Measurements from ENCODE around the gene NTRK2.
"Not testable (repeated sequence)": the region's sequence is repeated elsewhere in the genome, so short reads cannot be mapped to it uniquely, and the experiment has no call there.

Gene NTRK2

GRCh38 chr9:85062385-85063022, 393.0 kb downstream of the NTRK2 start:
- no peak for ATAC-seq
- no peaks in the 10 kb centered on the region for H3K36me3 Mint-ChIP-seq
- H3K4me3 Mint-ChIP-seq, result no peak overlapping the region
- no peak overlapping the region for H3K27ac Mint-ChIP-seq
- no peaks in the 10 kb centered on the region for H3K4me1 Mint-ChIP-seq
- no peaks in the 10 kb centered on the region for H3K9me3 Mint-ChIP-seq
- H3K27me3 Mint-ChIP-seq, result no peaks in the 10 kb centered on the region

GRCh38 chr9:85064811-85065371, 395.4 kb downstream of the NTRK2 start:
- no peak overlapping the region for H3K4me3 Mint-ChIP-seq
- no peak for ATAC-seq
- no peak overlapping the region for H3K27ac Mint-ChIP-seq
- no peaks in the 10 kb centered on the region for H3K36me3 Mint-ChIP-seq
- H3K27me3 Mint-ChIP-seq, result no peaks in the 10 kb centered on the region
- H3K9me3 Mint-ChIP-seq, result peaks cover 5% of the 10 kb centered on the region
- peaks cover 5% of the 10 kb centered on the region for H3K4me1 Mint-ChIP-seq

- no peaks in the 10 kb centered on the region for H3K36me3 Mint-ChIP-seq
- no peak for ATAC-seq
Observed at GRCh38 chr9:85067792-85068191, 398.3 kb downstream of the NTRK2 start.

GRCh38 chr9:85069421-85069820, 399.9 kb downstream of the NTRK2 start:
- not testable (repeated sequence) for ATAC-seq, H3K9me3 Mint-ChIP-seq

More at GRCh38 chr9:85067792-85068191, 398.3 kb downstream of the NTRK2 start:
- H3K27ac Mint-ChIP-seq, result no peak overlapping the region
- H3K9me3 Mint-ChIP-seq, result peaks cover 5% of the 10 kb centered on the region
- H3K27me3 Mint-ChIP-seq, result no peaks in the 10 kb centered on the region
- H3K4me1 Mint-ChIP-seq, result peaks cover 5% of the 10 kb centered on the region
- no peak overlapping the region for H3K4me3 Mint-ChIP-seq

More at GRCh38 chr9:85069421-85069820, 399.9 kb downstream of the NTRK2 start:
- not testable (repeated sequence) for H3K36me3 Mint-ChIP-seq, H3K4me3 Mint-ChIP-seq, H3K27me3 Mint-ChIP-seq, H3K4me1 Mint-ChIP-seq, H3K27ac Mint-ChIP-seq

Measured in stimulated activated memory B cell treated with anti-CD40 and anti-IgM and Interleukin-4, amounts not matched to agents 10 μg/mL and 1 μg/mL and 100 μg/mL, for 72 hours (primary cell).